ENCODE results near the gene OSBPL2. TPM values are rescaled to one million over a fixed set of nuclear protein-coding genes. Genes with fewer than 3 reads are reported as not detected.

OSBPL2 gene
- total RNA-seq, 1 donor from 2014 or later, result 25.0 TPM

GRCh38 chr20:62289131-62289530 lies 50.8 kb downstream of the OSBPL2 start:
- H3K27me3 ChIP-seq, result no peaks in the 10 kb centered on the region
- no peaks in the 10 kb centered on the region for H3K4me1 ChIP-seq
- TF ChIP-seq CTCF (IDR thresholded peaks at IDR 0.05), result no peak
- H3K36me3 ChIP-seq, result peaks cover 66 to 86% of the 10 kb centered on the region in 2 donors
- H3K9me3 ChIP-seq, result no peaks in the 10 kb centered on the region
- no peak overlapping the region for H3K4me3 ChIP-seq
- intact Hi-C loops (cut with DNase I), result no loop called here
- no peak overlapping the region for H3K27ac ChIP-seq
- no peak for DNase-seq (ENCODE audit: low spot score in 2 of 2)

DNA sequence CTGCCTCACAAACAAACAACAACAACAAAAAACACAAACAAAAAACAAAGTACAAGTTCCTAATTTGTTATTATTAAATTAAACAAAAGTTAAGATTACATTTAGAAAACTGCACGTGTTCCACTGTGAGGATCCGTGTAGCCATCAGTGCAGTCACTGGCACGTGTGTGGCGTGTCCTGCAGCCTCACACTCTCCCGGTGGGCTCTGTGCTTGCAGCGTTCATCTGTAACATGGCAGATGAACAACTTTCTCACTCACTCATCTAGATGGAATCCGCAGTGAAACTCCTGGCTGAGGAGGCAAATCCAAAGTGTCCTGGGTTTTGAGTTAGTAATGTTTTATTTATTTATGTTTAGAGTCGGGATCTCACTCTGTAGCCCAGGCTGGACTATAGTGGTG lies 51.6 kb downstream of the OSBPL2 start:
- Histone ChIP-seq H3K27me3 (no peaks in the 10 kb centered on the region), H3K27ac (no peak overlapping the region), H3K4me1 (no peaks in the 10 kb centered on the region), H3K36me3 (peaks cover 66 to 85% of the 10 kb centered on the region in 2 donors), H3K4me3 (no peak overlapping the region), H3K9me3 (no peaks in the 10 kb centered on the region)
- intact Hi-C loops (cut with DNase I), result no loop called here
- no peak for TF ChIP-seq CTCF (IDR thresholded peaks at IDR 0.05)
- DNase-seq (ENCODE audit: low spot score in 2 of 2), result no peak

- Histone ChIP-seq H3K27me3 (no peaks in the 10 kb centered on the region), H3K36me3 (peaks cover 67 to 85% of the 10 kb centered on the region in 2 donors), H3K27ac (no peak overlapping the region), H3K4me1 (no peaks in the 10 kb centered on the region), H3K4me3 (no peak overlapping the region), H3K9me3 (no peaks in the 10 kb centered on the region)
- intact Hi-C loops (cut with DNase I), result no loop called here
- DNase-seq (ENCODE audit: low spot score in 2 of 2), result no peak
- no peak for TF ChIP-seq CTCF (IDR thresholded peaks at IDR 0.05)
These were observed 53.1 kb downstream of the OSBPL2 start for GRCh38 chr20:62291251-62292066.

- peaks cover 69 to 85% of the 10 kb centered on the region in 2 donors for H3K36me3 ChIP-seq
- intact Hi-C loops (cut with DNase I), result no loop called here
- TF ChIP-seq CTCF (IDR thresholded peaks at IDR 0.05), result no peak
These were observed 53.8 kb downstream of the OSBPL2 start for GRCh38 chr20:62292108-62292507.

GRCh38 chr20:62293111-62293784 lies 54.9 kb downstream of the OSBPL2 start:
- H3K36me3 ChIP-seq, result peaks cover 75 to 76% of the 10 kb centered on the region in 2 donors
- intact Hi-C loops (cut with DNase I), result no loop called here

More at GRCh38 chr20:62292108-62292507, 53.8 kb downstream of the OSBPL2 start:
- no peak overlapping the region for H3K27ac ChIP-seq
- no peak for DNase-seq (ENCODE audit: low spot score in 2 of 2)
- no peaks in the 10 kb centered on the region for H3K27me3 ChIP-seq
- H3K4me1 ChIP-seq, result no peaks in the 10 kb centered on the region
- no peaks in the 10 kb centered on the region for H3K9me3 ChIP-seq
- H3K4me3 ChIP-seq, result no peak overlapping the region

More at GRCh38 chr20:62293111-62293784, 54.9 kb downstream of the OSBPL2 start:
- no peak overlapping the region for H3K4me3 ChIP-seq
- no peaks in the 10 kb centered on the region for H3K9me3 ChIP-seq
- H3K27me3 ChIP-seq, result no peaks in the 10 kb centered on the region
- no peak for DNase-seq (ENCODE audit: low spot score in 2 of 2)
- no peak overlapping the region for H3K27ac ChIP-seq
- no peak for TF ChIP-seq CTCF (IDR thresholded peaks at IDR 0.05)
- no peaks in the 10 kb centered on the region for H3K4me1 ChIP-seq
